IPS-NIHi7 (cell line): ENCODE measurements around the gene PHKG2.

Experiments
- DNase-seq: peaks from one replicate; pipeline ENCODE4 v3.0.0; 2012; ENCODE audit warnings: mixed read lengths; ENCODE audit errors: extremely low spot score

PHKG2 gene

DNA sequence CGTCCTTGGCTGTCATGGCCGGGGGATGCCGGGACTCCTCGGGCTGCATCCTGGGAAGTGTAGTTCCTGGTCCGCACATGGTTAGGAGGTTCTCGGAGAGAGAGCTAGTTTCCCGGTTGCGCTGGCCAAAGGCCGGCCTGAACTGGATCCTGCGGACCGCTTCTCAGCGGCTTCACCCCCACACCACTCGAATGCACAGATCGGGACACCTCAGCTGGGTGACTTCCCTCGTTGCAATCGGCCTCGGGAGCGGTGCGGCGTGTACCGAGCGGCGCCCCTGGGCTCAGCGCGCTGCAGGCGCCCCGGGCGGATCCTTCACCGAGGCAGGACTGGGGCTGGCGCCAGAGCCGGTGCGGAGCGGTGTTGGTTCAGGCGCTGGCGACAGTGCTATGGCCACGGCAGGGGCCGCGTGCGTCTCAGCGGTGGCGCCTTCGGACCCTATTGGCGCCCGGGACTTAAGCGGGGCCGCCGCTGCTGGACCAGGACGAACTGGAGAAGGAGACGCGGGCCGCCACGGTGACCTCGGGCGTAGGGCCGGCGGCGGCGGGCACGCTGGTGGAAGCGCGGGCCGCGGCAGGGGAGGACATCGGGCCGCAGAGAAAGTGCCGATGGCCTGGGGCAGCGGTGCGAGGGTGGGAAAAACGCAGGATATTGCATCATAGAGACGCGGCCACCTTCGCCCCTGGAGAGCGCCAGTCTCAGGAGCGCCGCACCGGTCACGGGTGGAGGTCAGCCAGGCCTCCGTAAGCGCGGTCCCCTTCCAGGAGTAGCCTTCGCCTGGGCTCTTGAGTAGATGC, 27.4 kb downstream of the PHKG2 start:
- peak; percentile 96 for DNase-seq

DNA sequence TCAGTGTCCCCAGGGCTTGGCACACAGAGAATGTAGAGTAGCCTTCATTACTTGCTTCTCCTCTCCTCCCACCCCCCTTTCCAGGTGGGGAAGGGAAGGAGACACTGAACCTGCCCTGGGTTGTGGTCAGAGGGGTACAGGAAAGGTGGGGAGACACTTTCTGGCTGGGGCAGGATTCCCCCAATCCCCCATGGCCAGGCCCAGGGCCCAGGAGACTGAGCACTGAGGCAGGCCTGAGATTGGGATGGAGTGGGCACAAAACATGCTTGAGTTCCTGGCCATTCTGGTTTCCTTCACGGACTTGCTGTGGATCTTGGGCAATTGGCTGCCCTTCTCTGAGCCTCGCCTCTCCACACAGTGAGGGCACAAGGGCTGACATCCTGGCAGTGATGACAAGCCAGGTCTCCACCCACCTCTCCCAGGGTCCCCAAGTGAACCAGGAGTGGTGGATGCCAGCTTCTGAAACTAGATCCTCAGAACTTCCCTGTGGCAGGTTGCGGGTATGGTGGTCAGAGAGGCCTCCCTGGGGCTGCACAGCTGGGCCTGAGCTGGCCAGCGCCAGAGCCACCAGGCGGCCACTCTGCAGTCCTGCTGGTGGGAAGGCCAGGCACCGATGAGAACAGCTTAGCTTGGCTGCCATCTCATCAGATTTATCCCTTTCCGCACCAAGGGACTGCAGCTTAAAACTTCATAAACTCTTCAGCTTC, 29.5 kb downstream of the PHKG2 start:
- DNase-seq = no peak

DNA sequence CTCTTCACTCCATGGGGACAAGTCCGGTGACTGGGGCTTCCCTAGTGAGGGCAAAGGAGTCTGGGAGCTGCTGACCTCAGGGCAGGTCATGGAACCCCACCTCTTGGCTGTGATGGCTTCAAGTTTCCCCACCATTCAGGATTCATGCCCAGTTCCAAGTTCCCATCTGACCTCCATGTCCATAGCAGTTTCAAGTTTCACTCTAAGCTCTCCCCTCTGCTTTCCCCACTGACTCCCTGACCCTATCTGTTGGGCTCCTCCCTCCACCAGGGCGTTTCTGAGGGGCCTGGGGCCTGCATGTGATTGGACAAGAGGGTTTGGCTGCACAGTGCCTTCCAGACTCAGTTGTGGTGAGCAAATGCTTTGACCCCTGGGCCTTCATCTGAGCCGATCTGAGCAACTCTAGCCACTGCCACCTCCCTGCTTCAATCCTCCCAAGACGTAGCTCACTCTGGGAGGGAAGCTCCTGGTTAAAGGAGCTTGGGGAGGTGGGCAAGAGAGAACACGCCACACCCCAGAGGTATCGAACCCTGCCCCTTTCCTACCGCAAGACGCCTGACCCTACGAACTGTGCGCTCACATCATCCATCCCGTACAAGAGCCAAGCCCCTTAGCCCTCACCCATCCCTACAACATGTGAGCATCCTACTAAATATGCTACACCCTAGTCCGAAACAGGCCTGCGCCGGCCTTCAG, 30.5 kb downstream of the PHKG2 start:
- peak; percentile 58 for DNase-seq

DNA sequence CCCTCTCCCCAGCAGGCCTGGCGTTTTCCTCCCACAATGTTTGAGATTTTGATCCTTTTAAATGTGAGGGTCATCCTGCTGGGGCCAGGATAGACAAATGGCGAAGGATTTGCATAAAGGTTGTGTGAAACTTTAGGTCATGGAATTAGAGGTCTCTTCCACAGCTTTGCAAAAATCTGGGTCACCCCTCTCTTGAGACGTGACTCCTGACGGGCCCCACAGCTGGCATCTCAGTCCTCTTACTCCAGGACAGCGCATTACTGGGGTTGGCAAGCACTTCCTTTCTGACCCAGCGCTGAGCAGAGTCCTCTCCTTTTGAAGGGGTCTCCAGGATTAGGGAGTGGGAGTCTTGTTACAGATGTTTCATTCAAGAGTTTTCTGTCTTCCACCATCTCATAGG, 31.4 kb downstream of the PHKG2 start:
- DNase-seq = no peak

DNA sequence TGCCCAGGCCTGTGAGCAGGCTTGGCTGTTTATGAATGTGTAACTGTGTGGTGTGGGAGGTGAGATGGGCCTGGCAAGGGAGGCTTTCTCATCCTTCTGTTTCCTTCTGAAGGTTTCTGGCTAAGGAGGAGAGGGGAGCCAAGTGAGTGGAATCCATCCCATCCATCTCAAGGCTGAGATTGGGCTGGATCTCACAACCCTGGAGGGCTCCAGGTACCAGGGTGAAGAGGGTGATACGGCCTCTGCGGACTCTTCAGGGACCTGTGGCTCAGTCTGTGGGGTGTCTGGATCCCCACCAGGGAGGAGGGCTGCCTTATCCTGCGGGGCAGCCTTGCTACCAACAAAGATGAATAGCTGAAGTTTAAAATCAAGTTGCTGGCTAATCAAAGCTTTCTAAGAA, 31.8 kb downstream of the PHKG2 start:
- no peak for DNase-seq

DNA sequence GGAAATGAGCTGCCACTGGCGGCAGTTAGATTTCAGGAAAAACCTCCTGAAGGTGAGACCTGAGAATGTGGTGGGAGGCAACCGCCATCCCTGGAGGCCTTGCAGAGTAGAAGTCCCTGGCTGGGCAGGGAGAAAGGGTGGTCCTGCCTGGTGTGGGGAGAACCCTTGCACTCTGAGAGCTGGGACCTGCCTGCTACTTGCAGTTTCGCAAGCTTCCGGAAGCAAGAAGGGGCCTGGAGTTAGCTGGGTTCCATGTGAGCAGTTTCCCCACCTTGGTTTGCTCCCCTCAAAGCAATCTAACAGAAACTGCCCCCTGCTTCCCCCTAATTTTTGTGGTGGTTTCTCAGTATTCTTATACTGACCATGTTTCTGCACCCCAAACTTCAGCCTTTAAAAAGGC, 32.3 kb downstream of the PHKG2 start:
- DNase-seq = no peak

DNA sequence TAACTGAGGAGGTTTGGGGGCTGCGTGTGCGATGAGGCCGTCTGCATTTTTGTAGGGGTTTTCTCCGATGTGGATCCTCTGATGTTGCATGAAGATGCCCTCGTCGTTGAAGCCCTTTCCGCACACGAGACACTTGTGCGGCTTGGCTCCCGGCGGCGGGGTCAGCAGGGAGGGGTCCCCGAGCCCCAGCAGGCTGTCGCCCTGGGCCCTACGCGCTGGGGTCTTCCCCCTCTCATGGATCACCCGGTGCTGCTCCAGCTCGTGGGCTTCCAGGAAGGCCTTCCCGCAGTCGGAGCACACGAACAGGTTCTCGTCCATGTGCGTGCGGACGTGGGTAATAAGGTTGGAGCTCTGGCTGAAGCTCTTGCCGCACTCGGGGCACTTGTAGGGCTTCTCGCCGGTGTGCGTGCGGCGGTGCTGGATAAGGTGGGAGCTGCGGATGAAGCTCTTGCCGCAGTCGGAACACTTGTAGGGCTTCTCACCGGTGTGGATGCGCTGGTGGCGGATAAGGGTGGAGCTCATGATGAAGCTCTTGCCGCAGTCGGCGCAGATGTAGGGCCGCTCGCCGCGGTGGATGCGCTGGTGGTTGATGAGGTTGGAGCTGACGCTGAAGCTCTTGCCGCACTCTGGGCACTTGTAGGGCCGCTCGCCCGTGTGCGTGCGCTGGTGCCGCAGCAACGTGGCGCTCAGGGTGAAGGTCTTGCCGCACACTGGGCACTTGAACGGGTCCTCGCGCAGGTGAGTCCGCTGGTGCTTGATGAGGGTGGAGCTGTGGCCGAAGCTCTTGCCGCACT, 34.5 kb downstream of the PHKG2 start:
- no peak for DNase-seq

DNA sequence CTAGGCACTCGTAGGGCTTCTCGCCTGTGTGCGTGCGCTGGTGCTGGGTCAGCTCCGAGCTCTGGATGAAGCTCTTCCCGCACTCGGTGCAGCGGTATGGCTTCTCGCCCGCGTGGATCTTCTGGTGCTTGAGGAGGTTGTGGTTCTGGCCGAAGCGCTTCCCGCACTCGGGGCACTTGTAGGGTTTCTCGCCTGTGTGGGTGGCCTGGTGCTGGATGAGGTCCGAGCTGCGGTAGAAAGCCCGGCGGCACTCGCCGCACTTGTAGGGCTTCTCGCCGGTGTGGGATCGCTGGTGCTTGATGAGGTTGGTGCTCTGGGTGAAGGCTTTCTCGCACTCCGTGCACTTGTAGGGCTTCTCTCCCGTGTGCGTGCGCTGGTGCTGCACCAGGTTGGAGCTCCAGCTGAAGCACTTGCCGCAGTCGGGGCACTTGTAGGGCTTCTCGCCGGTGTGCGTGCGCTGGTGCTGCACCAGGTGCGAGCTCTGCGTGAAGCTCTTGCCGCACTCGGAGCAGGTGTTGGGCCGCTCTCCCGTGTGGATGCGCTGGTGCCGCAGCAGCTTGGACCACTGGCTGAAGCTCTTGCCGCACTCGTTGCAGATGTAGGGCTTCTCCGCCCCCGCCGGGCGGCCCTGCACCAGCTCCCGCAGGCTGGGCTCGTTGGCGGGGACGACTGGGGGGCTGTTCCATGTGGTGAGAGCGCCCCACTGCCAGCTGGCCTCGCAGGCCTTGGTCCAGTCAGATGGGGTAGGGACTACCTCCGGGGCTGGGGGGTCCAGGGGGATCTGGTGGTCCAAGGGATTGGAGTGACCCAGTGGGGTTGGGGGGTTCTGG, 35.3 kb downstream of the PHKG2 start:
- no peak for DNase-seq

DNA sequence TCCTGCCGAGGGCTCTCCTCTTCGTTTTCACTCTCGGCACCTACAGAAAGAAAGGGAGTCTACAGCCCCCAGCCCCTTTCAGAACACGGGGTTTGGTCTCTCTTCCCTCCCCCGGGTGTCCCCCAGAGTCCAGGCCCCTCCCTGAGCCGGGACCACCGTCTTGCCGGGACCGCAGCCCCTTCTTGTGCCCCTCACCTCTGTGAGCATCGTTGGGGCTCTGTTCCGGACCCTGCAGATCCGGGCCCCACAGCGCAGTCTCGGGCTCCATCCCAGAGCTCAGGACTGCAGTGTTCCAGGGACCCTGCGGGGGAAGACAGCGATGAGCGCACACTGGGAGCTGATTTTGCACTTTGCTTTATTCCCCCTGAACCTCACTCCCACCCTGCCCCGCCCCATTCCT, 36.0 kb downstream of the PHKG2 start:
- no peak for DNase-seq

DNA sequence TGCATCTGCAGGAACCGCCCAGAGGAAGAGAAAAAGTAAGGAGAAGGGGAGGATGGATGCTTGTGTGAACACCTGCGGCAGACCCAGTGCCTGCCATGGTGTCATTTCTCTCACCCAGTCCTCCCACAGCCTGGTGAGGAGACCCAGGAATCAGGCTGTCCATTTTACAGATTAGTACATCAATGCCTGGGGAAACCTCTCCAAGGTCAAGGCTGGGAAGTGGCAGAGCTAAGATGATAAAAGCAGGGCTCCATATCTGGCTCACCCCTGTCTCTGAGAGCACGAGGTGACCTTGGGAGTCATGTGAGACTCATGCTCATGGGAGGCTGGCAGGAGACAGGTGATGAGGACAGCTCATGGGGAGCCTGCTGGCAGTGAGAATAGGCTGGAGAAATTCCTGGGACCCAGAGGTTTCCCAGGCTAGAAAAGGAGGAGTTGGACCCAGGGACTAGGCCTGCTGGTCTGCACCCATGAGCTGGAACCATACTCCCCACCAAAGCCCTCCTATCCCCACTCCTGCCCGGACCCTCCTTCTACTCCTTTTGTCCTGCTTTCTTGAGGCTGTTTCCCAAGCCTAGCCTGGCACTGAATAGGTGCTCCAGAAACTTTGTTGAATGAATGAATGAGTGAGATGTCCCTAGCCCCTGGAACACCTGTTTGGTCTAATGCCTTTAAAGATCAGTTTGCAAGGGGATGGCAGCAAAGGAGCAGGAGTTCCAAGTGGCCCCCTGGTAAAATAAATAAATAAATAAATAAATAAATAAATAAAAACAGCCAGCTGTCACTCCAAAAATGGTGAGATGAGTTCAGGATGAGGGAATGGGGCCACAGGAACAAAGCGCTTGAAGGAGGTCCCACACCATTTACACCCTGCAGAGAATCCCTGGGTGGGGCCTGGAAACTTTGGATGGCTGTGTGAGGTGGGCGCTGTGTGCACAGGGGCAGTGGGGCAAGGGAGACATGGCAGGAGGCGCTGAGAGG, 37.2 kb downstream of the PHKG2 start:
- DNase-seq = no peak

DNA sequence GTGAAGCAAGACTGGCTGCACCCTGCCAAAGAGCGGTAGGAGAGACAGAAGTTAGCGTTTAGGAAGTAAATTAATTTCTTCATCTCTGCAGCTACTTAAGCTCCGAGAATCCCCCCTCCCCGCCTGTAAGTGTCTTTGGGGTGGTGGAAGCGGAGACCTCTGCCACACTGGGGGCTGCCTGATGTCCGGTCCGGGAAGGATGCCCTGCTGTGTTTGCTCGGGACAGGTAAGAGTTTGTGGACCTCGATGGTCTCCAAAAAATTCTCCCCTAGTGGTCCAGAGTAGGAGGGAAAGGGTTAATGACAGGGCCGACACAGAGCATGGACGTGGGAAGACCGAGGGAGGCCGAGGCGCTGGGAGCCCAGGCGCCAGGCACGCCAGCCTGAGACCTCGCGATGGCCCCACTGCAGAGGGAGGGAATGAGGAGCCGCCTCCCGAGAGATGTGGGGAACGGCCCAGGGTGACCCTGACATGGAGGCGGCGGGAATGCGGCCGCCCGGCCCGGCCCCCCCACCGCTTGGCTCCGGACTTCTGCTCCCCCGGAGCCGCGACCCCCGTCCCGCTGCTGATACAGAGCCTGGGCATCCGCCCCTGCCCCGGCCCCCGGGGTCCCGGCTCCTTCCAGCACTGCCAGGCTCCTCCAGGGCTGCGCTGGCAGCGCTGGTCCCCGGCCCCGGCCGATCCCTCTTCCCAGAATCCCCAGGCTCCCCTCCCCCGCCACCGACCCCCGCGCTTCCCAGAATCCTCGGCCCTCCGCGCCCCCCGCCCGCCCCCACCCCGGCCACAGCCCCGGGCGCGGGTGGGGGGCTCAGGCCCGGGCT, 38.1 kb downstream of the PHKG2 start:
- DNase-seq = peak; percentile 70

DNA sequence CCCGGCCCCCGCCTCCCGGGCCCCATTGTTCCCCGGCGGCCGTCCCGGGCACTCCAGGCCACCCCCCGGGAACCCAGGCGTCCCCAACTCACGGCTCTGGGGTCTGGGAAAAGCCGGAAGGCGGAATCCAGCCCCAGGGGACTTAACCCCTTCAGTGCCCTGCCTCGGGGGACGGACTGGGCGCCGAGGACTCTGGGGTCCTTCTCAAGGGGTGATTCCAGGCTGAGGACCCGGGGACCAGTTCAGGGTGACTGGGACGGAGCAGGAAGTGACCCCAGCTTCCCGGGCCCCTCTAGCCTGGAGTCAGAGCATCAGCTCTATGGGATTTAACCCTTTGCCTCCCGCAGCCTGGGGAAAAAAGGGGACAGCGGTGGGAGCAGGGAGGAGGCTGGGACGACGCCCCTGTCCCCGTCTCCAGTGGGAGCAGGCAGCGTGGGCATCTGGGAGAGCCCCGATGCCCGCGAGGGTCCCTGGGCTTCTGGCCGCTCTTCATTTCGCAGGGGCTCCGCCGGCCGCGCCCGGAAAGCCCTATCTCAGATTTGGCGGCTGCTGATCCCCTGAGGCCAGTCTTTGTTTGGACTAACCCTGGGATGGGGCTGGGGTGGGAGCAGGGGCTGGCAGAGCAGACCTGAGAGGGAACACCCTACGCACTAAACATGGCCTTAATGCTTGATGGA, 38.8 kb downstream of the PHKG2 start, which contains the start of gene ZNF629:
Gene ZNF629 (minus strand): TSS at position 270 of the 677 bp plus-strand sequence. CDS start 2,723 bp downstream, outside the sequence.
- peak; percentile 90 for DNase-seq

DNA sequence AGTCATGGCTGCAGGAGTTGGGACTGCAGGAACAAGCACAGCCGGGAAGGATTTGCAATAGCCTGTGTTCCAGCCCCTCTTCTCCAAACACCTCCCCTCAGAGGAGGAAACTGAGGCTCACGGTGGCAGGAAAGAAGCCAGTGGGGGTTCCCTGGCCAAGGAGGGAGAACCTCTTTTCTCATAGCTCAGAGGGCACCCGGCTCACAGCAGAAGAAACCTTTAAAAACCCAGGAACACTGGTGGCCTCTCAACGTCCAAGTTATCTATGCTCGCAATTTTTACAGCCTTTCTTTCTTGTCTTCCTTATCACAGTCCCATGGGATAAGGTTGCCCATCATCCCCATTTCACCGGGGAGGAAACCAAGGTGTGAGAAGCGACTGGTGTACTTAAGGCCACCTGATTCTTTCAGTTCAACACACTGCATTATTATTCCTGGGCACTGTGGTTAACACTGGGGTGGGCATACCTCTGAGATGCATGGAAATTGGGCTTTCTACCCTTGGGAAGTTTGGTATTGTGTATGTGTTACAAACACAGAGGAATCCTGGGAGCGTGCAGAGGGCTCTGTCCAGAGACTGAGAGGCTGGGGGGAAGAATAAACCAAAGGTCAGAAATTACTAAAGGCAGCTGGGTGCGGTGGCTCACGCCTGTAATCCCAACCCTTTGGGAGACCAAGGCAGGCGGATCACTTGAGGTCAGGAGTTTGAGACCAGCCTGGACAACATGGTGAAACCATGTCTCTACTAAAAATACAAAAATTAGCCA, 39.6 kb downstream of the PHKG2 start:
- DNase-seq = no peak

DNA sequence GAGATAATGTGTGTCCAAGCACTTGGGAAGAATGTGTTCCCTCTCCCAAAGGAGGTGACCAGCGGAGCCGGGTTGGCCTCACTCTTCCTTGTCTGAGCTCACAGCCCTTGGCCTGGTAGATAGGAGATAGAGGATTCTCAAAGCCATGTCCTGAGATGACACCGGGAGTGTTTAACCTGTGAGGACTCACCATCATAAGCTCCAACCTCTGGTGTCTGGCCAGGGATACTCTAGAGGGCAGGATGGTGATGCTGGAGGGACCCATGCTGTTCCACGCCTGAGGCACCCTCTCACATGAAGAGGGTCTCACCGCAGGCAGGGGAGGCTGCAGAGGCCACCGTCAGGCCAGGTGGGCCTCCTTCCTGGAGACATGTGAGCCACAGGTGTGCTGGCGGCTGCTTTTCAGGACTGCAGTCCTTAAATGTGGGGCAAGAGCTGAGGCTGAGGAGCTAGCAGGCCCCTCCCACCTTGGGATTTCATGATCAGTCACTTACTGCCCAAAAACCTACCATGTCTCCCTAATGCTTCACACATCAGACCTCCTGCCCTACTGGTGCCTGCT, 45.4 kb downstream of the PHKG2 start:
- no peak for DNase-seq

DNA sequence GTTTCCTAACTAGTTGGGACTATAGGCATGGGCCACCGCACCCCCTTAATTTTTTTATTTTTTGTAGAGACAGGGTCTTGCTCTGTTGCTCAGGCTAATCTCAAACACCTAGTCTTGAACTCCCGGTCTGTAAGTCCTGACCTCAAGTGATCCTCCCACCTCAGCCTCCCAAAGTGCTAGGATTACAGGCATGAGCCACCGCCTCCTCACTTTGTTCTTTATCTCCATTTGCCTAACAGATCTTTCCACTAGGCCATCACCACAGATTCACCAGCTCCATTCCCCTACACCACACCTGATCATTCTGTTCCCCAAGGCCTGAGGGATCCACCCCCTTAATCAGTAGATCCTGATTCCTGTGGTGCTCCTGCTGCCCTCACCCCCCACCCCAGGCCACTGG, 46.4 kb downstream of the PHKG2 start:
- no peak for DNase-seq

DNA sequence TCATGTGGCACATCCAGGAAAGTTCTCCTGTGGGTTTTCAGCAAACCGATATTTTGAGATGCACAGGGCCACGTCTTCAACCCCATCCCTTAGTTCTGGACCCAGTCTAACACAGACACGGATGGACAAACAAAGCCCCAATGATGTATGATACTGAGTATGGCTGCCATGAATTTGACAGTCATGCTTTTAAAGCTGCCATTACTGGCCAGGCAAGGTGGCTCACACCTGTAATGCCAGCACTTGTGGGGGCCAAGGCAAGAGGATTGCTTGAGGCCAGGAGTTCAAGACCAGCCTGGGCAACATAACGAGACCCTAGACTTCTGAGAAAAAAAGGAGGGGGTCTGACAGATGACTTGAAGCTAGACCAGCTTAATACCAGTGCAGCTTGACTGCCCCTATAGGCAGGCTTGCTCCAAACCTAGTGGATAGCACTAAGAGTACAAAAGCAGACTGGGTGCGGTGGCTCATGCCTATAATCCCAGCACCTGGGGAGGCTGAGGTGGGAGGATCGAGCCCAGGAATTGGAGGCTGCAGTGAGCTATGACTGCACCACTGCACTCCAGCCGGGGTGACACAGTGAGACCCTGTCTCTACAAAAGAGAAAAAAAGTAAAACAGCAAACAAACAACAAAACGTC, 49.6 kb downstream of the PHKG2 start:
- no peak for DNase-seq
